PC-3 (cell line): ENCODE results near the gene CASP8AP2.

ENCODE experiments used
- CTCF ChIP-seq: fragments of 300-600 bp; sonication (generic); conservative IDR thresholded peaks from 2 replicates; pipeline ENCODE4 v1.5.1; 2017; ENCODE audit warnings: antibody characterized with exemption, low read depth, mild to moderate bottlenecking, low read length
- EZH2 ChIP-seq: fragments of 300-600 bp; sonication (generic); IDR thresholded peaks from one replicate; pipeline ENCODE4 v1.6.1; 2017; ENCODE audit warnings: antibody characterized with exemption, mild to moderate bottlenecking, low read length; ENCODE audit not compliant: unreplicated experiment
- EZH2phosphoT487 ChIP-seq: fragments of 300-600 bp; sonication (generic); IDR thresholded peaks from 2 replicates; pipeline ENCODE4 v1.6.1; 2018; ENCODE audit warnings: mild to moderate bottlenecking, antibody characterized with exemption, low read length, borderline replicate concordance

DNA sequence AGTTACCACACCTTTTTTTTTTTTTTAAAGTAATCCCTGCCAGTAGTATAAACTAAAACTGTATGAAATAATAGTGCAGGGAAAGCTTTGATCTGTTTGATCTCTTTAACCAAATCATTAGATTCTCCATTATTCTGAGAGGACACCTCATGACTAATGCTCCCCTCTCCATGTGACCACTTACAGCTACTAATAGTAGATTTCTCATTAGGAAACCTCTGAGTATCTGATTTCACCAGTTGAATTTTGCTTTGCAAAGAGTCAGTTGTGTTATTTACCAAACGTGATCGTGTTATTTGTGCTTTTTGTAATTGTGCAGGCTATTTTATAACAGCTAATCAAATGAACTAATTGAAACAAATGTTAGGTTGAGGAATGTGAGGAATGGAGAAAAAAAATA lies 12.5 kb downstream of the CASP8AP2 start:
- TF ChIP-seq EZH2phosphoT487 (no peak), CTCF (no peak), EZH2 (no peak)
